ENCODE measurements around the gene EPO.

- TF ChIP-seq POLR2A (IDR thresholded peaks at IDR 0.05; ENCODE audit: low read length) = no peak
- no peak for TF ChIP-seq GATA1 (IDR thresholded peaks at IDR 0.05; ENCODE audit: low read depth, low read length)
Observed at GRCh38 chr7:100674411-100675104, 45.7 kb upstream of the EPO start.
